Heart left ventricle (tissue), 13 donors: ENCODE measurements around the gene PIPOX.

ENCODE experiments used
- POLR2A ChIP-seq, 2 donors: fragments of 450-650 bp; IDR thresholded peaks; one replicate each; pipeline ENCODE4 v1.6.1; 2017; ENCODE audit warnings: antibody characterized with exemption in 2 of 2, mild to moderate bottlenecking in 2 of 2, moderate library complexity in 2 of 2
- TF ChIP-seq, protein P1 (sequence below), 12 donors: fragments of 200-600 bp; sonication (generic) in 4 of 12; IDR thresholded peaks; one replicate each; pipeline versions ENCODE4 v1.5.0 to v1.8.0; 2018 to 2022; ENCODE audit warnings: antibody characterized with exemption in 12 of 12, mild to moderate bottlenecking in 5 of 12
- donor health status: ischemic (EF 13 %, LVEDD 7.1; RV severe dilation, severe dysfunction).
- donor health status: DM: no; HTN: yes; CAD: no.
- donor health status: DM: no; HTN: no; CAD: no.
- donor health status: ischemic (EF 25% LVEDD 6.9; RV normal size, moderate dysfunction).
- donor health status: ischemic (EF 25% LVEDD 5.7; RV mildly dilated, moderate dysfunction).
- donor health status: ischemic (EF 35%, LVEDD 5.7; RV mildly dilated, moderate dysfunction).
- donor health status: nonischemic (EF 11% LVEDD 7.7; RV severe dilation, severe dysfunction).
- donor health status: DM: yes; HTN: yes; CAD: no.
- donor health status: PGD.
- donor health status: ischemic (EF 29% LVEDD 5.4; RV normal size, mild dysfunction).
- donor health status: nonischemic (EF 23%, LVEDD 6.1; RV moderate dilation, normal function).

GRCh38 chr17:29063992-29064391 lies 21.1 kb downstream of the PIPOX start:
- no peak for TF ChIP-seq POLR2A (IDR thresholded peaks at IDR 0.05)
- TF ChIP-seq, protein P1, sequence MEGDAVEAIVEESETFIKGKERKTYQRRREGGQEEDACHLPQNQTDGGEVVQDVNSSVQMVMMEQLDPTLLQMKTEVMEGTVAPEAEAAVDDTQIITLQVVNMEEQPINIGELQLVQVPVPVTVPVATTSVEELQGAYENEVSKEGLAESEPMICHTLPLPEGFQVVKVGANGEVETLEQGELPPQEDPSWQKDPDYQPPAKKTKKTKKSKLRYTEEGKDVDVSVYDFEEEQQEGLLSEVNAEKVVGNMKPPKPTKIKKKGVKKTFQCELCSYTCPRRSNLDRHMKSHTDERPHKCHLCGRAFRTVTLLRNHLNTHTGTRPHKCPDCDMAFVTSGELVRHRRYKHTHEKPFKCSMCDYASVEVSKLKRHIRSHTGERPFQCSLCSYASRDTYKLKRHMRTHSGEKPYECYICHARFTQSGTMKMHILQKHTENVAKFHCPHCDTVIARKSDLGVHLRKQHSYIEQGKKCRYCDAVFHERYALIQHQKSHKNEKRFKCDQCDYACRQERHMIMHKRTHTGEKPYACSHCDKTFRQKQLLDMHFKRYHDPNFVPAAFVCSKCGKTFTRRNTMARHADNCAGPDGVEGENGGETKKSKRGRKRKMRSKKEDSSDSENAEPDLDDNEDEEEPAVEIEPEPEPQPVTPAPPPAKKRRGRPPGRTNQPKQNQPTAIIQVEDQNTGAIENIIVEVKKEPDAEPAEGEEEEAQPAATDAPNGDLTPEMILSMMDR (IDR thresholded peaks at IDR 0.05): no peak
